Transverse colon (tissue), 4 donors: Measurements from ENCODE around the gene ATXN7L2. TPM values are rescaled to one million over a fixed set of nuclear protein-coding genes. Genes with fewer than 3 reads are reported as not detected.
"Not testable (repeated sequence)": the region's sequence is repeated elsewhere in the genome, so short reads cannot be mapped to it uniquely, and the experiment has no call there.

ENCODE experiments used
- DNase-seq: peaks from one replicate; pipeline ENCODE4 v3.0.0-alpha.2; 2019
- H3K27ac ChIP-seq, 4 donors: fragments of 200-600 bp; sonication (generic); 2 replicates each; pipeline ENCODE4 v1.5.1; 2016 to 2018; ENCODE audit warnings: inconsistent platforms in 4 of 4
- H3K27me3 ChIP-seq: fragments of 200-600 bp; sonication (generic); 2 replicates; pipeline ENCODE4 v1.5.1; 2017; ENCODE audit warnings: inconsistent platforms
- H3K36me3 ChIP-seq, 4 donors: fragments of 200-600 bp; sonication (generic); 2 replicates each; pipeline ENCODE4 v1.5.1; 2017 to 2019; ENCODE audit warnings: inconsistent platforms in 4 of 4
- H3K4me1 ChIP-seq, 4 donors: fragments of 200-600 bp; sonication (generic); 2 replicates each; pipeline ENCODE4 v1.5.1; 2017 to 2020; ENCODE audit warnings: inconsistent platforms in 4 of 4
- H3K4me3 ChIP-seq, 4 donors: fragments of 200-600 bp; sonication (generic); 1 replicate in 1 of 4; 2 replicates in 3 of 4; pipeline versions ENCODE4 v1.5.1 to v1.6.1; 2017 to 2019; ENCODE audit warnings: inconsistent platforms in 4 of 4
- H3K9me3 ChIP-seq, 2 donors: fragments of 200-600 bp; sonication (generic); 2 replicates each; pipeline ENCODE4 v1.5.1; 2017 to 2019; ENCODE audit warnings: inconsistent platforms in 2 of 2
- EP300 ChIP-seq: sonication (generic); formaldehyde crosslinking; IDR thresholded peaks from one replicate; pipeline ENCODE4 v1.6.1; 2017; ENCODE audit warnings: antibody characterized with exemption, low read depth
- POLR2A ChIP-seq: fragments of 450-650 bp; IDR thresholded peaks from one replicate; pipeline ENCODE4 v1.6.1; 2016; ENCODE audit warnings: antibody characterized with exemption, mild to moderate bottlenecking, moderate library complexity
- POLR2AphosphoS5 ChIP-seq, 3 donors: sonication (generic); formaldehyde crosslinking; IDR thresholded peaks; one replicate each; pipeline ENCODE4 v1.6.1; 2016; ENCODE audit warnings: antibody characterized with exemption in 3 of 3
- WGBS, 2 donors: methylation state at CpG; one replicate each; pipeline ENCODE4 v1.1.5; 2018; ENCODE audit warnings: low coverage in 1 of 2; 5-methylcytosine and 5-hydroxymethylcytosine counted together
- in situ Hi-C, 4 donors: fragments of 200-750 bp; cut with MboI; loops; one replicate each; pipeline versions ENCODE4 v1.15.0 to v1.15.1; 2017; ENCODE audit warnings: low sequenced_read_pairs in 3 of 4, low pct_ligation_motif_present in 1 of 4, low pct_unique_long_range_greater_than_20kb in 1 of 4
- intact Hi-C: fragments of 100-400 bp; cut with DNase I; formaldehyde crosslinking; loops from one replicate; pipeline ENCODE4 v1.15.1; 2023; ENCODE audit warnings: low total_unique reads
- total RNA-seq, 4 donors: library from RNA; depleted of rRNA; stranded (reverse); fragments of >200 nt; gene quantifications; one replicate each; pipeline ENCODE4 v1.1.0, GENCODE V29; 2016
- TF ChIP-seq, protein P1 (sequence below), 5 experiments: fragments of 200-600 bp in 3 of 5; fragments of 450-650 bp in 2 of 5; sonication (generic) in 3 of 5; IDR thresholded peaks; 1 replicate in 2 of 5; 2 replicates in 3 of 5; pipeline ENCODE4 v1.5.1; 2016 to 2017; ENCODE audit warnings: antibody characterized with exemption in 5 of 5, inconsistent platforms in 3 of 5, mild to moderate bottlenecking in 2 of 5, moderate library complexity in 1 of 5

The ATXN7L2 gene
- total RNA-seq, 4 donors from 2014 or later = 2.7 to 12.3 (median 6.2) TPM

DNA sequence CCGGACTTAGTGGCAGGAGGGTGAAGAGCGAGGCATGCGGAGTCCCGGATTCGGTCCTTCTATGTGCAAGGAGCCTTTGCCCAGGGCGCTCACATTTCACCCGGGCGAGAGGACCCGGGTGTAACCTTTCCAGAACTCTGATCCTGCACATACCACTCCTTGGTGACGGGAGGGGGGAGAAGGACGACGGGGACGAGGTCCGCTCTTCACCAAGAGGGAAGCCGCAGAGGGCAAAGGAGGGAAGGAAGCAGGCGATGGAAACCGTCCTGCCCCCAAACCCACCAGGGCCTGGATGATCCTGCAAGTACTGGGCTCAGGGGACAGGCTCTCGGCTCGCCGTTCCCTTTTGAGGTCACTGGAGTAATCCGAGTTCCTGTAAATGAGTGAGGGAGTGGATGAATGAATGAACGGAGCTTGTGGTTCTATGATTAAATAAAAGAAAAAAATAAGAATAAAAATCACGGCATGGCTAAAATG, 16.4 kb upstream of the ATXN7L2 start:
- in situ Hi-C loops = no loop called here
- Histone ChIP-seq H3K36me3 (no peaks in the 10 kb centered on the region), H3K4me1 (peaks cover 0 to 25% (median 12%) of the 10 kb centered on the region in 4 donors), H3K27me3 (peaks cover 95% of the 10 kb centered on the region), H3K4me3 (peak overlapping the region; percentile 34 to 58 (median 52)), H3K9me3 (no peaks in the 10 kb centered on the region), H3K27ac (peak overlapping the region; percentile 54 to 85 (median 70))
- WGBS, 2 donors = 12 to 30% methylated on average over 6 to 22 of the region's 23 CpGs
- no peak for DNase-seq
- TF ChIP-seq, protein P1, sequence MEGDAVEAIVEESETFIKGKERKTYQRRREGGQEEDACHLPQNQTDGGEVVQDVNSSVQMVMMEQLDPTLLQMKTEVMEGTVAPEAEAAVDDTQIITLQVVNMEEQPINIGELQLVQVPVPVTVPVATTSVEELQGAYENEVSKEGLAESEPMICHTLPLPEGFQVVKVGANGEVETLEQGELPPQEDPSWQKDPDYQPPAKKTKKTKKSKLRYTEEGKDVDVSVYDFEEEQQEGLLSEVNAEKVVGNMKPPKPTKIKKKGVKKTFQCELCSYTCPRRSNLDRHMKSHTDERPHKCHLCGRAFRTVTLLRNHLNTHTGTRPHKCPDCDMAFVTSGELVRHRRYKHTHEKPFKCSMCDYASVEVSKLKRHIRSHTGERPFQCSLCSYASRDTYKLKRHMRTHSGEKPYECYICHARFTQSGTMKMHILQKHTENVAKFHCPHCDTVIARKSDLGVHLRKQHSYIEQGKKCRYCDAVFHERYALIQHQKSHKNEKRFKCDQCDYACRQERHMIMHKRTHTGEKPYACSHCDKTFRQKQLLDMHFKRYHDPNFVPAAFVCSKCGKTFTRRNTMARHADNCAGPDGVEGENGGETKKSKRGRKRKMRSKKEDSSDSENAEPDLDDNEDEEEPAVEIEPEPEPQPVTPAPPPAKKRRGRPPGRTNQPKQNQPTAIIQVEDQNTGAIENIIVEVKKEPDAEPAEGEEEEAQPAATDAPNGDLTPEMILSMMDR (IDR thresholded peaks at IDR 0.05) = no peak
- TF ChIP-seq EP300 = no peak
- no peak for TF ChIP-seq POLR2A
- no peak for TF ChIP-seq POLR2AphosphoS5 (IDR thresholded peaks at IDR 0.05)
- intact Hi-C loops = no loop called here

DNA sequence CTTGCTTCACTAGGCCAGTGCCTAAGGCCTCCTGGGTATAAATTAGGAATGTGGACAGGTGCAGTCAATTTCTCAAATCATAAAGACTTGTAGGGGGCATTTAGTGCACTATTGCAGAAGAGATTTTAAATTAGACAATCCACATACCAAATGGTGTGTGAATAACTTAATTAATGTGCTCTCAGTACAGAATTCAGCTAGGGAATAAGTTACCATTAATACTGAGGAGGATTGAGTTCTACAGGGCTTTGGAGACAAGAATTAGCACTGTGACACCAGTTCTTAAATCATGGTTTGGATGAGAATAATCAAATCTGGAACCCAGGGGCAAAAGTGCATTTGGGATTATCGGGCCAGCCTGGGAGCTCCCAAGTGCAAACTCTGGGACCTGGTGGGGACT, 15.6 kb upstream of the ATXN7L2 start:
- Histone ChIP-seq H3K4me3 (no peak overlapping the region), H3K9me3 (no peaks in the 10 kb centered on the region), H3K27me3 (peaks cover 91% of the 10 kb centered on the region), H3K27ac (no peak overlapping the region), H3K36me3 (no peaks in the 10 kb centered on the region), H3K4me1 (peaks cover 0 to 25% (median 12%) of the 10 kb centered on the region in 4 donors)
- 90% methylated on average over 1 of the region's 1 CpG; no CpG with 5 or more reads in 1 of the 2 donors for WGBS, 2 donors
- intact Hi-C loops = no loop called here
- TF ChIP-seq POLR2A = no peak
- in situ Hi-C loops = no loop called here
- no peak for DNase-seq

DNA sequence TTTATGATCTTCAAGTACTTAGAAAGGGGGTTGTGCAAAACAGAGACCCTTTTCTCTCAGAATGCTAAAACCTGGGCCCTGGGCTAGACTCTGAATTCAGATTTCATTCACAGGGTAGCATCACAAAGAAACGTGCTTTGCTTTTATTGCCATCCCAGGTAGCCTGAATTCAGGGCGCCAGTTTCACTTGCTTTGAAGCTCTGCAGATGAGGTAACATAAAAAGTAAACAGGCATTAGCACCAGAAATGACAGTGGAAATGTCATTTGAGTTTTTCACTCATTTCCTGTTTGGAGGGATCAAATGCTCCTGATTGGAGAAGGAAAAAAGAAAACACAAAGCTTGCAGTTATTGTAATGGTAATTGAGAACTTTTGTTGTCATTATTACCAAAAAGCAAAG, 14.8 kb upstream of the ATXN7L2 start:
- peaks cover 83% of the 10 kb centered on the region for H3K27me3 ChIP-seq
- 12% methylated on average over 2 of the region's 2 CpGs; no CpG with 5 or more reads in 1 of the 2 donors for WGBS, 2 donors

DNA sequence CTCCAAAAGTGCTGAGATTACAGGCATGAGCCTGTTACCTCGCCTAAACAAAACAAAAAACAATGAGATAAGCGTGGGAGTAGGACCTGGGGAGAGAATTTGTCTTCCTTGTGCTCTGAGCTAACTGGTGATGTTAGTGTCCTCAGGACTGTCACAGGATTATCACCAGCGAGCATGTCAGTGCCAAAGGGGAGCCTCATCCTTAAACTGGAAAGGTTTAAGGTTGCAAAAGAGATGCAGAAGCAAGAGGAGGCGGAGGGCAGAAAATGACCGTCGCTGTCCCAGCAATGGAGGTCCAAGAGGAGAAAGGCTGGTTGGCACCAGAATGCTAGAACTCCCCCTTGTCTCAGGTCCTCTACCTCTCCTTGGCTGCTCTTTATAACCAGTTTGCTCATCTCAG, 13.5 kb upstream of the ATXN7L2 start:
- H3K27me3 ChIP-seq = peaks cover 69% of the 10 kb centered on the region
- in situ Hi-C loops = no loop called here
- WGBS, 2 donors = 59 to 73% methylated on average over 5 to 6 of the region's 6 CpGs
- intact Hi-C loops = no loop called here
- peaks cover 0 to 19% (median 11%) of the 10 kb centered on the region in 4 donors for H3K4me1 ChIP-seq
- no peak for DNase-seq
- H3K27ac ChIP-seq = no peak overlapping the region
- no peak overlapping the region for H3K4me3 ChIP-seq
- H3K9me3 ChIP-seq = no peaks in the 10 kb centered on the region
- no peaks in the 10 kb centered on the region for H3K36me3 ChIP-seq
- TF ChIP-seq EP300 = no peak
- no peak for TF ChIP-seq POLR2AphosphoS5 (IDR thresholded peaks at IDR 0.05)
- TF ChIP-seq POLR2A = no peak
- TF ChIP-seq, protein P1 (IDR thresholded peaks at IDR 0.05) = no peak

More for the DNA sequence above, 14.8 kb upstream of the ATXN7L2 start:
- no peaks in the 10 kb centered on the region for H3K9me3 ChIP-seq
- TF ChIP-seq EP300 (no peak), POLR2A (no peak), POLR2AphosphoS5 (IDR thresholded peaks at IDR 0.05) (no peak)
- TF ChIP-seq, protein P1 (IDR thresholded peaks at IDR 0.05) = no peak
- no peak overlapping the region for H3K4me3 ChIP-seq
- no peaks in the 10 kb centered on the region for H3K36me3 ChIP-seq
- peaks cover 0 to 25% (median 12%) of the 10 kb centered on the region in 4 donors for H3K4me1 ChIP-seq
- no peak for DNase-seq
- H3K27ac ChIP-seq = no peak overlapping the region
- intact Hi-C loops (no loop called here), in situ Hi-C loops (no loop called here)

DNA sequence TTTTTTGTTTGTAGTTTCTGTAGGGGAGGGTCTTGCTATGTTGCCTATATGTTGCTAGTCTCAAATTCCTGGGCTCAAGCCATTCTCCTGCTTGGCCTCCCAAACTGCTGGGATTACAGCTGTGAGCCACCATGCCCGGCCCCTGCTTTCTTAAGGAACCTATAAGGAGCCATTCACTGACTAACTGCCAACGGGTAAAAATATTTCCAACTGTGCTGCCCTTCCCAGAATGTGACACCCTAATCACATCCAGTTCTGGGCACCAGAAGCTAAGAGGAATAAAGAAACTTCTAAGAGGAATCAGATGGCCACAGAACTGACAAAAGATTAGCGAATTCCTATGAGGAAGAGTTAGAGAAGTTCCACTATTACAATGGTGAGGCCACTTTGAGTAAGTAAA, 10.9 kb upstream of the ATXN7L2 start:
- WGBS, 2 donors = 44 to 57% methylated on average over 1 to 3 of the region's 3 CpGs
- Histone ChIP-seq H3K27me3 (peaks cover 44% of the 10 kb centered on the region), H3K4me1 (no peaks in the 10 kb centered on the region), H3K9me3 (no peaks in the 10 kb centered on the region), H3K36me3 (no peaks in the 10 kb centered on the region), H3K27ac (no peak overlapping the region), H3K4me3 (no peak overlapping the region)
- intact Hi-C loops = no loop called here
- in situ Hi-C loops = no loop called here
- no peak for DNase-seq
- TF ChIP-seq POLR2AphosphoS5 (IDR thresholded peaks at IDR 0.05) (no peak), EP300 (no peak), POLR2A (no peak)
- TF ChIP-seq, protein P1 (IDR thresholded peaks at IDR 0.05) = no peak

DNA sequence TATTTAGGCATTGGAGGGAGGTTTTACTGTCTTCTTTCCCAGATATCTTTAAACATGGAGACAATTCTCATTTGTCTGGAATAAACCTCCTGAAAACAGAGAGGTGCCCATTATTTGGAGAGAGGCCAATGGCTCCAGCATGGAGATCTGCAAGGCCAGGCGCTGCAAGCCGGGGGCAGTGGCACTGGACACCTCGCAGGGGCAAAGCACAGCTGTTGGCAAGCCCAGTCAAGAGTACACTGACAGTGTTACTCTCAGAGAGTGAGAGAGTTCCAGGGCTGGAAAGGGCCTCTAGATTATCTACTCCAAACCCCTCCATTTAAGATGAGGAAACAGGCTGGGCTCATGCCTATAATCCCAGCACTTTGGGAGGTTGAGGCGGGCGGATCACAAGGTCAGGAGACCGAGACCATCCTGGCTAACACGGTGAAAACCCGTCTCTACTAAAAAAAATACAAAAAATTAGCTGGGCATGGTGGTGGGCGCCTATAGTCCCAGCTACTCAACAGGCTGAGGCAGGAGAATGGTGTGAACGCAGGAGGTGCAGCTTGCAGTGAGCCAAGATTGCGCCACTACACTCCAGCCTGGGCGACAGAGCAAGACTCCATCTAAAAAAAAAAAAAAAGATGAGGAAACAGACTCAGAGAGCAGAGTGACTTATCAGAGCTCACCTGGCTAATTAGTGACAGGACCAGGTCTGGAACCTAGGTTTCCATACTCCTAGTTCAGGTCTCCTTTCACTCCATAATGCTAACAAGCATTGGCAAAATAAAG, 10.2 kb upstream of the ATXN7L2 start:
- H3K4me3 ChIP-seq, H3K4me1 ChIP-seq, H3K36me3 ChIP-seq, in situ Hi-C loops, DNase-seq, H3K27ac ChIP-seq, H3K9me3 ChIP-seq, intact Hi-C loops: not testable (repeated sequence)
- peaks cover 37% of the 10 kb centered on the region for H3K27me3 ChIP-seq
- 84% methylated on average over 12 of the region's 12 CpGs; no CpG with 5 or more reads in 1 of the 2 donors for WGBS, 2 donors
